ENCODE measurements around the gene PRPH2.
"Not testable (repeated sequence)": the region's sequence is repeated elsewhere in the genome, so short reads cannot be mapped to it uniquely, and the experiment has no call there.

Gene PRPH2

GRCh38 chr6:42711930-42712329 is 10.5 kb downstream of the PRPH2 start:
- H3K9me3 ChIP-seq (ENCODE audit: control insufficient read depth, insufficient read depth, low read depth, low read length), result peaks cover 10% of the 10 kb centered on the region
- no peaks in the 10 kb centered on the region for H3K27me3 ChIP-seq (ENCODE audit: control insufficient read depth, insufficient read depth, low read length)
- H3K4me3 ChIP-seq (ENCODE audit: low read depth, low read length), result no peak overlapping the region

GRCh38 chr6:42710316-42710715 is 12.1 kb downstream of the PRPH2 start:
- Histone ChIP-seq H3K27ac (ENCODE audit: low read depth, low read length) (no peak overlapping the region), H3K4me3 (ENCODE audit: low read depth, low read length) (no peak overlapping the region), H3K9ac (ENCODE audit: low read length) (no peak overlapping the region), H3K27me3 (ENCODE audit: control insufficient read depth, insufficient read depth, low read length) (no peaks in the 10 kb centered on the region), H3K36me3 (ENCODE audit: control insufficient read depth, insufficient read depth, low read length) (no peaks in the 10 kb centered on the region), H3K4me1 (ENCODE audit: control insufficient read depth, insufficient read depth, low read length) (peaks cover 5% of the 10 kb centered on the region), H3K9me3 (ENCODE audit: control insufficient read depth, insufficient read depth, low read depth, low read length) (peaks cover 10% of the 10 kb centered on the region)

More at GRCh38 chr6:42711930-42712329, 10.5 kb downstream of the PRPH2 start:
- Histone ChIP-seq H3K4me1 (ENCODE audit: control insufficient read depth, insufficient read depth, low read length) (peaks cover 5% of the 10 kb centered on the region), H3K27ac (ENCODE audit: low read depth, low read length) (no peak overlapping the region), H3K36me3 (ENCODE audit: control insufficient read depth, insufficient read depth, low read length) (no peaks in the 10 kb centered on the region), H3K9ac (ENCODE audit: low read length) (no peak overlapping the region)

GRCh38 chr6:42709871-42710270 is 12.5 kb downstream of the PRPH2 start:
- Histone ChIP-seq H3K9ac (ENCODE audit: low read length) (no peak overlapping the region), H3K4me1 (ENCODE audit: control insufficient read depth, insufficient read depth, low read length) (peaks cover 5% of the 10 kb centered on the region), H3K27me3 (ENCODE audit: control insufficient read depth, insufficient read depth, low read length) (no peaks in the 10 kb centered on the region), H3K4me3 (ENCODE audit: low read depth, low read length) (no peak overlapping the region), H3K9me3 (ENCODE audit: control insufficient read depth, insufficient read depth, low read depth, low read length) (peaks cover 10% of the 10 kb centered on the region), H3K36me3 (ENCODE audit: control insufficient read depth, insufficient read depth, low read length) (no peaks in the 10 kb centered on the region), H3K27ac (ENCODE audit: low read depth, low read length) (no peak overlapping the region)

GRCh38 chr6:42708096-42708495 is 14.3 kb downstream of the PRPH2 start:
- no peaks in the 10 kb centered on the region for H3K36me3 ChIP-seq (ENCODE audit: control insufficient read depth, insufficient read depth, low read length)
- no peak overlapping the region for H3K27ac ChIP-seq (ENCODE audit: low read depth, low read length)
- no peak overlapping the region for H3K9ac ChIP-seq (ENCODE audit: low read length)
- peaks cover 10% of the 10 kb centered on the region for H3K9me3 ChIP-seq (ENCODE audit: control insufficient read depth, insufficient read depth, low read depth, low read length)
- no peak overlapping the region for H3K4me3 ChIP-seq (ENCODE audit: low read depth, low read length)
- no peaks in the 10 kb centered on the region for H3K27me3 ChIP-seq (ENCODE audit: control insufficient read depth, insufficient read depth, low read length)
- H3K4me1 ChIP-seq (ENCODE audit: control insufficient read depth, insufficient read depth, low read length), result peaks cover 7% of the 10 kb centered on the region

GRCh38 chr6:42707595-42707994 is 14.8 kb downstream of the PRPH2 start:
- H3K4me3 ChIP-seq (ENCODE audit: low read depth, low read length), result no peak overlapping the region

GRCh38 chr6:42704937-42705374 is 17.4 kb downstream of the PRPH2 start:
- no peaks in the 10 kb centered on the region for H3K9me3 ChIP-seq (ENCODE audit: control insufficient read depth, insufficient read depth, low read depth, low read length)
- no peaks in the 10 kb centered on the region for H3K27me3 ChIP-seq (ENCODE audit: control insufficient read depth, insufficient read depth, low read length)
- H3K27ac ChIP-seq (ENCODE audit: low read depth, low read length), result no peak overlapping the region
- peaks cover 3% of the 10 kb centered on the region for H3K4me1 ChIP-seq (ENCODE audit: control insufficient read depth, insufficient read depth, low read length)
- no peak overlapping the region for H3K9ac ChIP-seq (ENCODE audit: low read length)
- no peaks in the 10 kb centered on the region for H3K36me3 ChIP-seq (ENCODE audit: control insufficient read depth, insufficient read depth, low read length)
- H3K4me3 ChIP-seq (ENCODE audit: low read depth, low read length), result no peak overlapping the region

More at GRCh38 chr6:42707595-42707994, 14.8 kb downstream of the PRPH2 start:
- H3K4me1 ChIP-seq (ENCODE audit: control insufficient read depth, insufficient read depth, low read length), result peaks cover 7% of the 10 kb centered on the region
- H3K9ac ChIP-seq (ENCODE audit: low read length), result no peak overlapping the region
- H3K36me3 ChIP-seq (ENCODE audit: control insufficient read depth, insufficient read depth, low read length), result no peaks in the 10 kb centered on the region
- no peaks in the 10 kb centered on the region for H3K27me3 ChIP-seq (ENCODE audit: control insufficient read depth, insufficient read depth, low read length)
- peaks cover 10% of the 10 kb centered on the region for H3K9me3 ChIP-seq (ENCODE audit: control insufficient read depth, insufficient read depth, low read depth, low read length)
- H3K27ac ChIP-seq (ENCODE audit: low read depth, low read length), result no peak overlapping the region

GRCh38 chr6:42704251-42704936 is 18.0 kb downstream of the PRPH2 start:
- H3K27me3 ChIP-seq (ENCODE audit: control insufficient read depth, insufficient read depth, low read length), result no peaks in the 10 kb centered on the region
- H3K4me3 ChIP-seq (ENCODE audit: low read depth, low read length), result peak overlapping the region; percentile 56
- H3K36me3 ChIP-seq (ENCODE audit: control insufficient read depth, insufficient read depth, low read length), result no peaks in the 10 kb centered on the region
- H3K27ac ChIP-seq (ENCODE audit: low read depth, low read length), result peak overlapping the region; percentile 2; the same call in 1 of the 2 replicates
- no peaks in the 10 kb centered on the region for H3K9me3 ChIP-seq (ENCODE audit: control insufficient read depth, insufficient read depth, low read depth, low read length)
- H3K9ac ChIP-seq (ENCODE audit: low read length), result peak overlapping the region; percentile 74
- peaks cover 3% of the 10 kb centered on the region; the same call in 1 of the 2 replicates for H3K4me1 ChIP-seq (ENCODE audit: control insufficient read depth, insufficient read depth, low read length)

GRCh38 chr6:42702786-42703185 is 19.6 kb downstream of the PRPH2 start:
- not testable (repeated sequence) for H3K27ac ChIP-seq (ENCODE audit: low read depth, low read length)

GRCh38 chr6:42702200-42702599 is 20.2 kb downstream of the PRPH2 start:
- Histone ChIP-seq H3K4me1 (ENCODE audit: control insufficient read depth, insufficient read depth, low read length) (peaks cover 3% of the 10 kb centered on the region; the same call in 1 of the 2 replicates), H3K27me3 (ENCODE audit: control insufficient read depth, insufficient read depth, low read length) (no peaks in the 10 kb centered on the region), H3K36me3 (ENCODE audit: control insufficient read depth, insufficient read depth, low read length) (no peaks in the 10 kb centered on the region), H3K9me3 (ENCODE audit: control insufficient read depth, insufficient read depth, low read depth, low read length) (no peaks in the 10 kb centered on the region), H3K4me3 (ENCODE audit: low read depth, low read length) (no peak overlapping the region), H3K9ac (ENCODE audit: low read length) (no peak overlapping the region), H3K27ac (ENCODE audit: low read depth, low read length) (no peak overlapping the region)

More at GRCh38 chr6:42702786-42703185, 19.6 kb downstream of the PRPH2 start:
- not testable (repeated sequence) for H3K9me3 ChIP-seq (ENCODE audit: control insufficient read depth, insufficient read depth, low read depth, low read length); H3K36me3 ChIP-seq (ENCODE audit: control insufficient read depth, insufficient read depth, low read length); H3K27me3 ChIP-seq (ENCODE audit: control insufficient read depth, insufficient read depth, low read length); H3K9ac ChIP-seq (ENCODE audit: low read length); H3K4me3 ChIP-seq (ENCODE audit: low read depth, low read length); H3K4me1 ChIP-seq (ENCODE audit: control insufficient read depth, insufficient read depth, low read length)

- Histone ChIP-seq H3K9ac (ENCODE audit: low read length) (no peak overlapping the region), H3K4me1 (ENCODE audit: control insufficient read depth, insufficient read depth, low read length) (no peaks in the 10 kb centered on the region), H3K27me3 (ENCODE audit: control insufficient read depth, insufficient read depth, low read length) (no peaks in the 10 kb centered on the region), H3K9me3 (ENCODE audit: control insufficient read depth, insufficient read depth, low read depth, low read length) (no peaks in the 10 kb centered on the region), H3K27ac (ENCODE audit: low read depth, low read length) (no peak overlapping the region), H3K36me3 (ENCODE audit: control insufficient read depth, insufficient read depth, low read length) (peaks cover 7% of the 10 kb centered on the region), H3K4me3 (ENCODE audit: low read depth, low read length) (no peak overlapping the region)
Observed at GRCh38 chr6:42698217-42698616, 24.2 kb downstream of the PRPH2 start.

- Histone ChIP-seq H3K9ac (ENCODE audit: low read length) (no peak overlapping the region), H3K36me3 (ENCODE audit: control insufficient read depth, insufficient read depth, low read length) (peaks cover 16% of the 10 kb centered on the region), H3K27ac (ENCODE audit: low read depth, low read length) (no peak overlapping the region), H3K27me3 (ENCODE audit: control insufficient read depth, insufficient read depth, low read length) (no peaks in the 10 kb centered on the region), H3K4me3 (ENCODE audit: low read depth, low read length) (no peak overlapping the region), H3K9me3 (ENCODE audit: control insufficient read depth, insufficient read depth, low read depth, low read length) (no peaks in the 10 kb centered on the region), H3K4me1 (ENCODE audit: control insufficient read depth, insufficient read depth, low read length) (no peaks in the 10 kb centered on the region)
Observed at GRCh38 chr6:42697268-42697655, 25.1 kb downstream of the PRPH2 start.

Measured in HUES6 (cell line).